GM18517 (cell line): Measurements from ENCODE around the gene MYB.

Experiments
- ATAC-seq: cut with Tn5 transposase; IDR thresholded peaks from one replicate; pipeline ENCODE4 v1.9.1; 2021; ENCODE audit warnings: mild to moderate bottlenecking, moderate library complexity; ENCODE audit not compliant: unreplicated experiment

MYB gene

DNA sequence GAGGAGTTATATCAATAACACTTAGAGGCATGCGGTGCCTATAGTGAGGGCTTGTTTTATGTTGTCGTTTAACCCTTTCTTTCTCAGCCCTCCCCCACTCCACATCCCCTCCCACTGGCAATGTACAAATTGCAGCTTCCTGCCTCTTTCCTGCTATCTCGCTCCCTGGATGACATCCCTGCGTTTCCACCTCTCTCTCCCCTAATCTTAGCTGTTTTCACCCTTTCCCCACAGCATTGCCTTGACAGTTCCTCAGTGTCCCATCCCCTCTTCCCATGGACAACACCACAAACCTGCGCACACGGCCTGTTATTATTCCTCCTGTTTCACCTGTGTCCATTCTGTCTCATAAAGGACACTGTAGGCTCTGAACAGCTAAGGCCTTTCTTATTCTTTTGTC, 34.5 kb downstream of the MYB start:
- ATAC-seq = no peak

- no peak for ATAC-seq
Measured at GRCh38 chr6:135217663-135218062, 36.6 kb downstream of the MYB start.

DNA sequence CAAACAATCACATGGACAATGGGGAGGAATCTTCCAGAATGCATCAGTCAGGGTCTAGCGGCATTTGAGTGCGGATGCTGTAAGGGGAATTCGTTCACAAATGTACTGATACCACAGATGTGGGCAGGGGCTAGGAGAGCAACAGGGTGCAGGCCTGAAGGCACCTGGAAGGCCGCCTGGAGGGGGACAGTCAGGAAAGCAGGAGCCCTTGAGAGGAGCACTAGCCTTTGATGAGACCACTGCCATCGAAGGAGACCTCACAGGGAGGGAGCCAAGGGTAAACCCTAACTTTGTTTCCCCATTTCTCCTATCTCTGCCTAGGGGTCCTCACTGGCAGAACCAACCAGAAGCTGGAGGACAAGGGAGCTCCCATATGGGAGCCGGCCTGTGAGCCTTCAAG, 38.2 kb downstream of the MYB start:
- ATAC-seq = no peak

- no peak for ATAC-seq
Measured at GRCh38 chr6:135221042-135221441, 39.9 kb downstream of the MYB start.

- ATAC-seq = no peak
Measured at GRCh38 chr6:135221505-135221904, 40.4 kb downstream of the MYB start.

DNA sequence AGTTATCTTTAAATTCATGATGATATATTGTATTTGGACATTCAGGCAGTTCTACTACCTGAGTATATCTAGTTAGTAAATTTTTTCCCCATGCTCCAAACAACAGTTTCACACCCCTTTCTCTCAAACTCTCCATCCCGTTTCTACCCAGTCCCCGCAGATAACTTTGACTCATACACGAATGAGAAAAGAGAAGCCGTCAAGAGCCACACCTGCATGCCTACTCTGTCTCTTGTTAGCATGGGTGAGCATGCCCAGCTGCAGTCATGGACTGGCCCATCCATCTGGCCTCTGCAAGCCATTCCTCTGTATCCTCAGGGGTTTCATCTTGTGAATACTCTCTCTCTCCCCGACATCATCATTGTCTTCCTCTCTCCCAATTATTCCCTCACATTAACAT, 41.5 kb downstream of the MYB start:
- no peak for ATAC-seq

DNA sequence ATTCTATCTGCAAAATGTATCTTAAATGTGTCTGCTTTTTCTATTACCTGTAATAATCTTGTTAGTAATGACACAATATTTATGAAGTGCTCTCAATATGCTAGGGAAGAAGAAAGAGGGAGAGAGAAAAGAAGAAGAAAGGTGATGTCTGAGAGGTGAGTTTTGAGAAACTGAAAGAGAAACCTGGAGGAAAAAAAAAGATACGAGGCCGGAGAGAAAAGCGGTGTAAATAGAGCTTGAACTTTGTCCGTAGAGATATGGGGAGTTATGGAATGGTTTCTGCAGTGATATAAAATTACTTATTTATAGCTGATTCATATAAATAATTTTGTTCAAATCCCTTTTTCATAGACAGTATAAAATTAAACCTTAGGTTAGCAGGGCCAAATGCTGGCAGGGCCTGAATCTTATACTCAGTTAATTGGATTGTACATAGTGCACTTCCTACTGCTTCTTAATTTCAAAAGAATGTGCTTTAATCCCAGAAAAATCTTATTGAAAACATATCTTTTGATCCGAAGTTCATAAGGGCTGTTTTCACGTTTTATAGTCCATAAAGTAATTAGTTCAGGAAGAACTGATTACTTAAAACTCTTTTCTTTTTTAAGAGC, 43.0 kb downstream of the MYB start:
- ATAC-seq = no peak

- no peak for ATAC-seq
Measured at GRCh38 chr6:135225911-135226310, 44.8 kb downstream of the MYB start.

DNA sequence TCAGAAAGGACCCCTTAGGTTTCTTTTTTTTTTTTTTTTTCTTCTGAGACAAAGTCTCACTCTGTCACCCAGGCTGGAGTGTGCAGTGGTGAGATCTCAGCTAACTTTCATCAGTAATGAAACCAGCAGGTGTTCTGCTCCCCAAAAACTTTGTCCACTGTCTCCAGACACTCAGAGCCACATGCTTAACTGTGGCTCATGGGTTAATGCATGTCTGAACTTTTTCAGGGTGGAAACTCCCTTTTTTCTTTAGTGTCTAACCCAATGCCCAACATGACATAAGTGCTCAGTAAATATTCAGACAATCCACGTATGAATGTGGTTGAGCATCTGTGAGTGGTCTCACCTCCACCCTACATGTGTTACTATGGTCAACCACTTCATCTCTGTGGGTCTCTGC, 45.4 kb downstream of the MYB start:
- ATAC-seq = peak; percentile 77

GRCh38 chr6:135227349-135227748, 46.2 kb downstream of the MYB start:
- no peak for ATAC-seq

- no peak for ATAC-seq
Measured at GRCh38 chr6:135227758-135228157, 46.6 kb downstream of the MYB start.

DNA sequence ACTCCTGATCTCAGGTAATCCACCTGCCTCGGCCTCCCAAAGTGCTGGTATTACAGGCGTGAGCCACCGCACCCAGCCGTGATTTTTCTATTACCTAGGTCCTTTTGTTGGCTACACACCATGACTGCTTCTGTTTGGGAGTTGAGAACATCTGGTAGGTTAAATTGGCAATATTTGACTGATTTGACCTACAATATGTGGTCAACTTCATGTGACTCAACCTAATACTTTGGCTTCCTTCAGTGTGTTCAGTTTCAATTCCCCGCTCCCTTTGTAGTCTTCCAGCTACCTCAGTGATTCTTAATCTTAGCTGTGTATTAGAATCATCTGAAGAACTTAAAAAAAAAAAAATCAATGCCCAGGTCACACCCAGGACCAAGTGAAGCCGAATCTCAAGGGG, 47.4 kb downstream of the MYB start:
- peak; percentile 30 for ATAC-seq

GRCh38 chr6:135229996-135230395, 48.9 kb downstream of the MYB start:
- no peak for ATAC-seq

GRCh38 chr6:135230711-135231468, 49.8 kb downstream of the MYB start:
- ATAC-seq = no peak

- ATAC-seq = peak; percentile 48
Measured at GRCh38 chr6:135231469-135231844, 50.3 kb downstream of the MYB start.

DNA sequence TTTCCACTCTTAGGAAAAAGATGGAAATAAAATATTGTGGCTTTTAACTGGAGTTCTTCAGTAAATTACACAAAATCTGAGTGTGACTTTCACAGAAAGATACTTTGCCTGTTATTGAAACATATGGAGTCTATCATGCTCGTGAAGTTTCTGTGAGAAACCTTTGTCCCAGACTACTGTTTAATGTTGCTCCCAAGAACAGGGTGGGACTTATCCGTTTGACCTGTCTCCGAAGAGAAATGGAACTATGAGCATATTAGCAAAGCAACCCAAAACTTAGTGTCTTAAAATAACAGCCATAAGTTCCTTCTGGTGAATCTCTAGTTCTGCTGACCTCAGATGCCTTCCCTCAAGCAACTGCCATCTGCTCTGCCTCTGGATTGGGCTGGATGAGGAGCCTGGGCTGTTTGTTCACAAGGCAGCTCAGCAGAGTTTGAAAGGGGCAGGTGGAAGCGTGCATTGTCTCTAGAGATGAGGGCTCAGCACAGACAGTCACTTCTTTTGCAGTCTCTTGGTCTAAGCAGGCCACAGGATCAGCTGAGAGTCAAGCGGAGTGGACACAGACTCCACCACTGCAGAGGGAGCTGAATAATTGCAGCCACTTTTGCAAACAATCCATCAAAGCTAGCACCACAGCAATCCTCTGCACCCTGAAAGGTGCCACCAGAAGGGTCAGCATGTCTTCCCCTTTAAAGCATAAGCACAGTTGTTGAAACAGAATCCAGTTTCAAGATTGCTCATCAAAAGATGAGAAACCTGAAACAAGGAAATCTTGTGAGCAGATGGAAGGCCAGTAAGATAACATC, 52.8 kb downstream of the MYB start:
- peak; percentile 51 for ATAC-seq

GRCh38 chr6:135234492-135234780, 53.3 kb downstream of the MYB start:
- no peak for ATAC-seq

DNA sequence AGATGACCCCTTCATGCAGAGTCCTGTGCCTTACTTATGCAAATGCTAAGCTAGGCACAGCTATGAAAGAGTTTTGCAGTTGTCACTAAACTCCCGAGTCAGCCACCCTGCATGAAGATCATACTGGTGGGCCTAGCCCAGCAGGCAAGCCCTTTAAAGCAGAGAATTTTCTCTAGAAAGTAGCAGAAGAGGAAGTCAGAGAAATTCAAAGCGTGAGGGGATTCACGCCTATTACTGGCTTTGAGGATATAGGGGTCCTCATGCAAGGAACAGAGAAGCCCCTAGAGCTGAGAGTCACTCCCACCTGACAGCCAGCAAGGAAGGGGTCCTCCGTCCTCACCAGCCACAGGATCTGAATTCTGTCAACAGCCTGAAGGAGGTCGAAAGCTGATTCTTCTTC, 54.6 kb downstream of the MYB start:
- no peak for ATAC-seq

DNA sequence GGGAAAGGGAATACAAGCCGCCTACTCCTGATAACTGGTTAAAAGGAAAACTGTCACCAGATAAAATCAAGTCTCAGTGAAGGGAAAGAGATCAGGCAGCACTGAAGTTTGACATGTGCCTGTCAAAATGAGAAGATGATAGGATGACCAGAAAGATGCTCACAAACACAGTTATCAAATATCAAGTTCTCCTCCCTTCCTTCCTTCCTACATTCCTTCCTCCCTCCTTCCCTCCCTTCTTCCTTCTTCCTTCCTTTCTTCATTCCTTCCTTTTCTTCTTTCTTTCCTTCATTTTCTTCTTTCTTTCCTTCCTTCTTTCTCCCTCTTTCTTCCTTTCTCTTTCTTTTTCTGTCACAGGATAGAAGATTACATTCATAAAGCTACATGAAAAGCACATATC, 55.2 kb downstream of the MYB start:
- ATAC-seq = no peak

GRCh38 chr6:135236732-135237131, 55.6 kb downstream of the MYB start:
- ATAC-seq = no peak

GRCh38 chr6:135240711-135241110, 59.6 kb downstream of the MYB start:
- no peak for ATAC-seq
